Measurements from ENCODE around the gene CNOT9.

CNOT9 gene

GRCh38 chr2:218578272-218578877, 9.7 kb downstream of the CNOT9 start:
- no peak for DNase-seq

- DNase-seq = peak; percentile 77
Measured at GRCh38 chr2:218582076-218582475, 13.4 kb downstream of the CNOT9 start.

- DNase-seq = no peak
Measured at GRCh38 chr2:218583983-218584850, 15.6 kb downstream of the CNOT9 start.

- no peak for DNase-seq
Measured at GRCh38 chr2:218585541-218585940, 16.9 kb downstream of the CNOT9 start.

- peak; percentile 65 for DNase-seq
Measured at GRCh38 chr2:218605432-218605831, 36.8 kb downstream of the CNOT9 start.

- peak; percentile 66 for DNase-seq
Measured at GRCh38 chr2:218607436-218608115, 38.9 kb downstream of the CNOT9 start, which contains the start of gene PLCD4. Gene PLCD4 (plus strand): TSS chr2:218607899. CDS start chr2:218615740, 7,841 bp downstream.

- DNase-seq = no peak
Measured at GRCh38 chr2:218615868-218616315, 47.3 kb downstream of the CNOT9 start.

- no peak for DNase-seq
Measured at GRCh38 chr2:218618102-218618860, 49.6 kb downstream of the CNOT9 start.

- no peak for DNase-seq
Measured at GRCh38 chr2:218621007-218621406, 52.4 kb downstream of the CNOT9 start.

- peak; percentile 60 for DNase-seq
Measured at GRCh38 chr2:218622606-218623365, 54.1 kb downstream of the CNOT9 start.

GRCh38 chr2:218623366-218623705, 54.7 kb downstream of the CNOT9 start:
- DNase-seq = no peak

GRCh38 chr2:218626369-218626768, 57.7 kb downstream of the CNOT9 start:
- DNase-seq = no peak

- no peak for DNase-seq
Measured at GRCh38 chr2:218627939-218628338, 59.3 kb downstream of the CNOT9 start.

- DNase-seq = peak; percentile 63
Measured at GRCh38 chr2:218631837-218632236, 63.2 kb downstream of the CNOT9 start.

- DNase-seq = no peak
Measured at GRCh38 chr2:218635719-218636118, 67.1 kb downstream of the CNOT9 start.

GRCh38 chr2:218638372-218638771, 69.7 kb downstream of the CNOT9 start:
- DNase-seq = no peak

GRCh38 chr2:218642121-218642656, 73.5 kb downstream of the CNOT9 start:
- no peak for DNase-seq

GRCh38 chr2:218642786-218643185, 74.1 kb downstream of the CNOT9 start:
- no peak for DNase-seq

- DNase-seq = no peak
Measured at GRCh38 chr2:218643751-218644310, 75.2 kb downstream of the CNOT9 start.

- no peak for DNase-seq
Measured at GRCh38 chr2:218644721-218645120, 76.1 kb downstream of the CNOT9 start.

- no peak for DNase-seq
Measured at GRCh38 chr2:218645126-218645525, 76.5 kb downstream of the CNOT9 start.

All from fibroblast of upper back skin (primary cell).